ENCODE measurements around the gene MPL. TPM values are rescaled to one million over a fixed set of nuclear protein-coding genes. Genes with fewer than 3 reads are reported as not detected.

The MPL gene
- total RNA-seq, 1 experiment from 2014 or later = 0.15 TPM

- ATAC-seq (no peak), DNase-seq (ENCODE audit: low spot score) (no peak)
- H3K36me3 Mint-ChIP-seq = no peaks in the 10 kb centered on the region
- POLR2A ChIA-PET = no interaction called here
- H3K4me1 Mint-ChIP-seq = peaks cover 42% of the 10 kb centered on the region
- TF ChIP-seq ZBTB21 (CRISPR knock-in tag; IDR thresholded peaks at IDR 0.05; ENCODE audit: borderline replicate concordance) = no peak
- no peak for TF ChIP-seq SP1 (CRISPR knock-in tag; conservative IDR thresholded peaks at IDR 0.05)
- TF ChIP-seq ATF2 (CRISPR knock-in tag; IDR thresholded peaks at IDR 0.05; ENCODE audit: borderline replicate concordance, low read depth) = no peak
- no peak for TF ChIP-seq ZNF425 (CRISPR knock-in tag; conservative IDR thresholded peaks at IDR 0.05)
- TF ChIP-seq HMGA2 (CRISPR knock-in tag; IDR thresholded peaks at IDR 0.05) = no peak
- no peak for TF ChIP-seq ATF6 (CRISPR knock-in tag; IDR thresholded peaks at IDR 0.05)
- TF ChIP-seq ZNF138 (CRISPR knock-in tag; conservative IDR thresholded peaks at IDR 0.05) = no peak
- TF ChIP-seq ATF1 (CRISPR knock-in tag; IDR thresholded peaks at IDR 0.05) = no peak
- TF ChIP-seq NR3C1 (CRISPR knock-in tag; conservative IDR thresholded peaks at IDR 0.05; ENCODE audit: low read depth) = no peak
- TF ChIP-seq ZNF416 (CRISPR knock-in tag; IDR thresholded peaks at IDR 0.05) = no peak
- CTCF ChIA-PET = interaction anchor here (1.0 to 3.5 kb wide), 4 partner anchors 11 to 115 kb away, joined by 3 to 21 read pairs (median 4); partner anchors contain the start of gene C1orf210
- H3K4me3 Mint-ChIP-seq = no peak overlapping the region
- no peaks in the 10 kb centered on the region for H3K9me3 Mint-ChIP-seq
- H3K27me3 Mint-ChIP-seq (ENCODE audit: low read depth) = no peaks in the 10 kb centered on the region
- no peak overlapping the region for H3K27ac Mint-ChIP-seq
Observed at GRCh38 chr1:43299101-43299500, 38.5 kb upstream of the MPL start.

- H3K4me1 Mint-ChIP-seq = peaks cover 33% of the 10 kb centered on the region
- CTCF ChIA-PET = interaction anchor here (1.9 to 3.5 kb wide), 2 partner anchors 15 to 58 kb away, joined by 5 to 21 read pairs; partner anchors contain the start of gene C1orf210
- TF ChIP-seq ZNF512 (CRISPR knock-in tag; IDR thresholded peaks at IDR 0.05; ENCODE audit: borderline replicate concordance) = no peak
- TF ChIP-seq GTF2I (CRISPR knock-in tag; conservative IDR thresholded peaks at IDR 0.05) = no peak
- no peak for TF ChIP-seq CBFB (CRISPR knock-in tag; IDR thresholded peaks at IDR 0.05; ENCODE audit: low read depth)
- no peak for TF ChIP-seq PRDM15 (CRISPR knock-in tag; IDR thresholded peaks at IDR 0.05)
- no peak for TF ChIP-seq ATF3 (CRISPR knock-in tag; conservative IDR thresholded peaks at IDR 0.05)
- no peak for TF ChIP-seq RORB (CRISPR knock-in tag; IDR thresholded peaks at IDR 0.05)
- TF ChIP-seq ZNF671 (CRISPR knock-in tag; IDR thresholded peaks at IDR 0.05) = no peak
- TF ChIP-seq CREB1 (CRISPR knock-in tag; IDR thresholded peaks at IDR 0.05) = no peak
- no peak for TF ChIP-seq AFF4 (CRISPR knock-in tag; IDR thresholded peaks at IDR 0.05; ENCODE audit: borderline replicate concordance)
Observed at GRCh38 chr1:43300378-43301094, 37.1 kb upstream of the MPL start, which contains the start of gene TIE1. TIE1 (plus strand) TSS chr1:43300982; CDS start chr1:43301072, 90 bp downstream.

More at GRCh38 chr1:43300378-43301094, 37.1 kb upstream of the MPL start, which contains the start of gene TIE1:
- DNase-seq (ENCODE audit: low spot score) (no peak), ATAC-seq (no peak)
- Mint-ChIP-seq H3K9me3 (no peaks in the 10 kb centered on the region), H3K4me3 (no peak within 1 kb of the TSS), H3K27me3 (ENCODE audit: low read depth) (no peaks in the 10 kb centered on the region), H3K36me3 (no peaks in the 10 kb centered on the region), H3K27ac (no peak within 1 kb of the TSS)
- POLR2A ChIA-PET = no interaction called here
